HCT116 (cell line): ENCODE measurements around the gene NKTR. TPM values are rescaled to one million over a fixed set of nuclear protein-coding genes. Genes with fewer than 3 reads are reported as not detected.

ENCODE experiments used
- ATAC-seq: fragments of 200-7000 bp; cut with Tn5 transposase; 2 replicates; pipeline ENCODE4 v1.9.1; 2020; ENCODE audit warnings: mild to moderate bottlenecking, moderate library complexity
- BruUV-seq: library from RNA; stranded (reverse); fragments of 400-500 nt; replicated peaks from 2 replicates; lab custom pipeline; 2021; lab: Mats Ljungman, UMichigan
- CTCF ChIA-PET: fragments of 300-600 bp; sonication (Branson Sonifier 250); formaldehyde crosslinking; loops from one replicate; lab custom pipeline; 2021; ENCODE audit warnings: antibody characterized with exemption; lab: Charles Lee
- POLR2A ChIA-PET: fragments of 300-600, 350-600 bp; sonication (Branson Sonifier 250); formaldehyde crosslinking; loops from one replicate; lab custom pipeline; 2021; ENCODE audit warnings: antibody characterized with exemption; lab: Charles Lee
- RAD21 ChIA-PET, 2 experiments: fragments of 300-600 bp; sonication (Branson Sonifier 250); formaldehyde crosslinking; loops; one replicate each; lab custom pipeline; 2023; ENCODE audit warnings: low total read pairs in 2 of 2; ENCODE audit not compliant: uncharacterized antibody in 2 of 2, unreplicated experiment in 2 of 2, low non-redundant PET in 1 of 2; lab: Charles Lee
- DNase-seq: peaks from one replicate; pipeline ENCODE4 v3.0.0-alpha.2; 2010; ENCODE audit warnings: low read depth, low spot score
- H2AFZ ChIP-seq: fragments of 200-600 bp; shearing (Covaris generic), sonication (generic); 2 replicates; pipeline ENCODE4 v1.6.1; 2017; ENCODE audit warnings: low read depth, mixed run types, mixed read lengths, antibody characterized with exemption, low read length; ENCODE audit not compliant: poor library complexity, severe bottlenecking
- H3K27ac ChIP-seq: 2 replicates; pipeline ENCODE4 v1.5.1; 2012; ENCODE audit warnings: low read depth, low read length
- H3K27me3 ChIP-seq: fragments of 200-600 bp; sonication (generic); 2 replicates; pipeline ENCODE4 v1.6.1; 2016; ENCODE audit warnings: mixed run types, low read length, mixed read lengths; ENCODE audit not compliant: insufficient read depth
- H3K36me3 ChIP-seq, 2 experiments: fragments of 200-500 bp in 1 of 2; fragments of 200-600 bp in 1 of 2; sonication (Bioruptor generic) in 1 of 2; sonication (generic) in 1 of 2; 2 replicates each; pipeline versions ENCODE4 v1.5.1 to v1.6.1; 2014 to 2016; ENCODE audit warnings: low read length in 2 of 2, inconsistent platforms in 1 of 2, mixed read lengths in 1 of 2, mixed run types in 1 of 2; ENCODE audit not compliant: insufficient read depth in 2 of 2, control insufficient read depth in 1 of 2
- H3K4me1 ChIP-seq, 2 experiments: fragments of 200-600 bp in 1 of 2; sonication (generic) in 1 of 2; 2 replicates each; pipeline versions ENCODE4 v1.5.1 to v1.6.1; 2012 to 2017; ENCODE audit warnings: low read length in 2 of 2, inconsistent platforms in 1 of 2, mild to moderate bottlenecking in 1 of 2, mixed read lengths in 1 of 2, mixed run types in 1 of 2, moderate library complexity in 1 of 2; ENCODE audit not compliant: insufficient read depth in 2 of 2, control insufficient read depth in 1 of 2
- H3K4me2 ChIP-seq: fragments of 200-600 bp; sonication (generic); 2 replicates; pipeline ENCODE4 v1.6.1; 2017; ENCODE audit warnings: mixed run types, low read length, mixed read lengths
- H3K4me3 ChIP-seq, 2 experiments: fragments of 200-600 bp in 1 of 2; sonication (generic) in 1 of 2; replicated peaks in 1 of 2; 2 replicates each; pipeline ENCODE4 v1.5.1; 2011 to 2016; ENCODE audit warnings: low read length in 2 of 2, control low read depth in 1 of 2, low read depth in 1 of 2, mild to moderate bottlenecking in 1 of 2, mixed read lengths in 1 of 2, mixed run types in 1 of 2
- H3K79me2 ChIP-seq: fragments of 200-600 bp; sonication (generic); 2 replicates; pipeline ENCODE4 v1.6.1; 2017; ENCODE audit warnings: mild to moderate bottlenecking, mixed run types, low read length, moderate library complexity, mixed read lengths; ENCODE audit not compliant: insufficient read depth
- H3K9ac ChIP-seq: fragments of 200-600 bp; sonication (generic); 2 replicates; pipeline ENCODE4 v1.6.1; 2016; ENCODE audit warnings: low read length, mixed read lengths
- H3K9me2 ChIP-seq: fragments of 200-600 bp; sonication (generic), shearing (Covaris generic); 2 replicates; pipeline ENCODE4 v1.6.1; 2017; ENCODE audit warnings: mixed run types, mild to moderate bottlenecking, moderate library complexity; ENCODE audit not compliant: insufficient read depth
- H3K9me3 ChIP-seq, 2 experiments: fragments of 200-500 bp in 1 of 2; fragments of 200-600 bp in 1 of 2; sonication (Bioruptor generic) in 1 of 2; sonication (generic) in 1 of 2; 2 replicates each; pipeline ENCODE4 v1.6.1; 2014 to 2017; ENCODE audit warnings: low read length in 2 of 2, mixed read lengths in 2 of 2, inconsistent platforms in 1 of 2, low read depth in 1 of 2, mild to moderate bottlenecking in 1 of 2, mixed run types in 1 of 2, moderate library complexity in 1 of 2; ENCODE audit not compliant: control insufficient read depth in 1 of 2, insufficient read depth in 1 of 2
- H4K20me1 ChIP-seq: fragments of 200-600 bp; sonication (generic), shearing (Covaris generic); 2 replicates; pipeline ENCODE4 v1.6.1; 2017; ENCODE audit warnings: mixed run types, mild to moderate bottlenecking, moderate library complexity; ENCODE audit not compliant: insufficient read depth
- CBX3 ChIP-seq: IDR thresholded peaks from 2 replicates; pipeline ENCODE4 v1.6.1; 2012; ENCODE audit warnings: low read depth
- CEBPB ChIP-seq: IDR thresholded peaks from 2 replicates; pipeline ENCODE4 v1.6.1; 2012; ENCODE audit warnings: low read depth
- CTCF ChIP-seq, 3 experiments: fragments of 200-600 bp in 1 of 3; sonication (generic) in 1 of 3; IDR thresholded peaks in 2 of 3; conservative IDR thresholded peaks in 1 of 3; 2 replicates each; pipeline ENCODE4 v1.5.1; 2012 to 2017; ENCODE audit warnings: low read depth in 2 of 3, low read length in 2 of 3, antibody characterized with exemption in 1 of 3, borderline replicate concordance in 1 of 3, control low read depth in 1 of 3, mild to moderate bottlenecking in 1 of 3, mixed read lengths in 1 of 3, mixed run types in 1 of 3, moderate library complexity in 1 of 3; ENCODE audit not compliant: insufficient read depth in 1 of 3
- EZH2phosphoT487 ChIP-seq: fragments of 200-600 bp; IDR thresholded peaks from 2 replicates; pipeline ENCODE4 v1.6.1; 2018; ENCODE audit warnings: antibody characterized with exemption, borderline replicate concordance
- JUND ChIP-seq: IDR thresholded peaks from 2 replicates; pipeline ENCODE4 v1.6.1; 2012
- RAD21 ChIP-seq: IDR thresholded peaks from 2 replicates; pipeline ENCODE4 v1.6.1; 2012; ENCODE audit warnings: low read depth, mild to moderate bottlenecking
- SIN3A ChIP-seq: IDR thresholded peaks from 2 replicates; pipeline ENCODE4 v1.6.1; 2012; ENCODE audit warnings: low read depth
- SP1 ChIP-seq: IDR thresholded peaks from 2 replicates; pipeline ENCODE4 v1.6.1; 2012; ENCODE audit warnings: low read depth
- ZNF274 ChIP-seq: fragments of 200-500 bp; sonication (Bioruptor generic); IDR thresholded peaks from 2 replicates; pipeline ENCODE4 v1.6.1; 2014; ENCODE audit warnings: mild to moderate bottlenecking, low read depth, low read length, inconsistent platforms
- intact Hi-C: fragments of 100-400 bp; cut with micrococcal nuclease; formaldehyde crosslinking; loops from 2 replicates; pipeline ENCODE4 v1.10.0; 2022
- total RNA-seq: library from RNA; stranded (reverse); gene quantifications from one replicate; pipeline ENCODE4 v1.2.1, GENCODE V29; 2021; ENCODE audit not compliant: unreplicated experiment
- TF ChIP-seq, protein P1 (sequence below): IDR thresholded peaks from 2 replicates; pipeline ENCODE4 v1.6.1; 2012

Gene NKTR
- total RNA-seq, 1 experiment from 2014 or later: 59.7 TPM

- TF ChIP-seq, protein P1, sequence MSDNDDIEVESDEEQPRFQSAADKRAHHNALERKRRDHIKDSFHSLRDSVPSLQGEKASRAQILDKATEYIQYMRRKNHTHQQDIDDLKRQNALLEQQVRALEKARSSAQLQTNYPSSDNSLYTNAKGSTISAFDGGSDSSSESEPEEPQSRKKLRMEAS: no peak
- TF ChIP-seq SIN3A (no peak), JUND (no peak), CTCF (IDR thresholded peaks at IDR 0.05 in 2 of 3, conservative IDR thresholded peaks at IDR 0.05 in 1 of 3; ENCODE audit: borderline replicate concordance in 1 of 3, insufficient read depth in 1 of 3, low read depth in 2 of 3, low read length in 2 of 3) (no peak), CEBPB (no peak), RAD21 (no peak), EZH2phosphoT487 (no peak)
- TF ChIP-seq, all 23 proteins: peak for 0
Observed at GRCh38 chr3:42647821-42648459, 47.5 kb downstream of the NKTR start (continued).

GRCh38 chr3:42649006-42649405 lies 48.5 kb downstream of the NKTR start:
- TF ChIP-seq RAD21 (no peak), SP1 (no peak), CBX3 (no peak), ZNF274 (no peak), SIN3A (no peak)
- no peaks in the 10 kb centered on the region for H4K20me1 ChIP-seq
- H3K36me3 ChIP-seq: peaks cover 7 to 32% of the 10 kb centered on the region in 2 experiments; a peak in 3 of 4 replicates
- CTCF ChIA-PET: no interaction called here
- no peaks in the 10 kb centered on the region for H3K27me3 ChIP-seq
- H3K9ac ChIP-seq: no peak overlapping the region
- no peaks in the 10 kb centered on the region for H3K9me3 ChIP-seq
- peaks cover 11% of the 10 kb centered on the region; the same call in 1 of the 2 replicates for H3K79me2 ChIP-seq
- H3K4me2 ChIP-seq: no peak overlapping the region
- no TSS peak for BruUV-seq
- H3K9me2 ChIP-seq: no peaks in the 10 kb centered on the region
- DNase-seq (no peak), ATAC-seq (no peak)
- H3K4me1 ChIP-seq: peaks cover 29 to 40% of the 10 kb centered on the region in 2 experiments
- RAD21 ChIA-PET: no interaction called here
- intact Hi-C loops: no loop called here
- POLR2A ChIA-PET: no interaction called here
- no peak overlapping the region for H2AFZ ChIP-seq
- H3K27ac ChIP-seq: no peak overlapping the region
- no peak overlapping the region for H3K4me3 ChIP-seq
